Germinal center (tissue), 1 donor: ENCODE data around the gene TLDC2.
"Not testable (repeated sequence)": the region's sequence is repeated elsewhere in the genome, so short reads cannot be mapped to it uniquely, and the experiment has no call there.

Experiments
- DNase-seq: peaks from one replicate; pipeline ENCODE4 v3.0.0; 2012; ENCODE audit warnings: mixed read lengths, low spot score

The TLDC2 gene

DNA sequence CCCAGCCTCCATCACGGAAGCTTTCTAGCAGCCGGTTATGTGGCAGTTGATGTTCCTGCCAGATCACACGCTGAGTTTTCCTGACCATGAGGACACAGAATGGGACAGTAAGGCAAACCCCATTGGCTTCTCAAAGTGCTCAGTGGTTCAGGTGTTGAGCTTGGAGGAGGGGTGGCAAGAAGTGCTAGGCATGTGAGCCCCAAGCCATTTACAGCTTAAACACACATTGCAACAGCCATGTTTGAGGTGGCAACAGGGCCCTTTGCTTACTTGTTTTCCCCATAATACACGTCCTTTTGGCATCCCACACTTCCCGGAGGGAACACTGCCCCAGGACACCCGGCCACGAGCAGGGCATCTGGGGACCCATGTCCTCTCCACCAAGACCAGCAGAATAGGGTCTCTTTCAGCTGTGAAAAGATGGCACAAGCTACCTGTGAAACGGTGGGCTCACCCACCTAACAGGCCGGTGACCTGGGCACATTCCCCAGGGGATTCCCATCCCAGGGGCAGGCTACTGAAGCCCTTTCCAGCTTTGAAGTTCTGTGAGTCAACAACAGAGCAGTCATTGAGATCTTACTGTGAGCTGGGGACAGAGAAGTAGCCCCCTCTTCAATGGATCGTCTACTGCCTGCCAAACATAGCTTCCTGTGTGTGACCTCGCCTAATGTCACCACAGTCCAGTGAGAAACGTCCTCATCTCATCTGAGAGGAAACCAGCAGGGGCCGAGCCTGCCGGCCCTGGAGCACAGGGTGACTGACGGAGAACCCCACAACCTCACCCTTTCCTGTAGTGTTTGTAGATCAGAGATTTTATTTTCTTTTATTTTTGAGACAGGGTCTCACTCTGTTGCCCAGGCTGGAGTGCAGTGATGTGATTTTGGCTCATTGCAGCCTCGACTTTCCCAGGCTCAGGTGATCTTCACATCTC is 4.0 kb upstream of the TLDC2 start:
- no peak for DNase-seq

DNA sequence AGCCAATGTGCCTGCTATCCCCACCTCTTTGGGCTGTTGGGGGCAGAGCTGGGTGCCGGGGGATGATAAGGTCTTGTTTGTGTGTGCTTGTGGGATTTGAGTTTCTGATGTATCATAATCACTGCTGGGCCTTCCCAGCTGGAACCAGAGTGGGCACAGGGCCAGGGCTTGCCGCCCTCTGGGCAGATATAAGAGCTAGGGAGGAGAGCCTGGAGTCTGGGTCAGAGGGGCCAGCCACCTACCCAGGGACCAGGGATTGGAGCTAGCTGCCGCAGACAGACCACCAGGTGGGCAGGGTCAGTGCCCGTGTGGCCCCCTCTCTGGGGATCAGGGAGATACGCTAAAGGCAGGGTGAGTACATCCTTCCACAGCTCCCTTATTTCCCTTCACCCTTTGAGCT is 3.1 kb upstream of the TLDC2 start:
- no peak for DNase-seq

DNA sequence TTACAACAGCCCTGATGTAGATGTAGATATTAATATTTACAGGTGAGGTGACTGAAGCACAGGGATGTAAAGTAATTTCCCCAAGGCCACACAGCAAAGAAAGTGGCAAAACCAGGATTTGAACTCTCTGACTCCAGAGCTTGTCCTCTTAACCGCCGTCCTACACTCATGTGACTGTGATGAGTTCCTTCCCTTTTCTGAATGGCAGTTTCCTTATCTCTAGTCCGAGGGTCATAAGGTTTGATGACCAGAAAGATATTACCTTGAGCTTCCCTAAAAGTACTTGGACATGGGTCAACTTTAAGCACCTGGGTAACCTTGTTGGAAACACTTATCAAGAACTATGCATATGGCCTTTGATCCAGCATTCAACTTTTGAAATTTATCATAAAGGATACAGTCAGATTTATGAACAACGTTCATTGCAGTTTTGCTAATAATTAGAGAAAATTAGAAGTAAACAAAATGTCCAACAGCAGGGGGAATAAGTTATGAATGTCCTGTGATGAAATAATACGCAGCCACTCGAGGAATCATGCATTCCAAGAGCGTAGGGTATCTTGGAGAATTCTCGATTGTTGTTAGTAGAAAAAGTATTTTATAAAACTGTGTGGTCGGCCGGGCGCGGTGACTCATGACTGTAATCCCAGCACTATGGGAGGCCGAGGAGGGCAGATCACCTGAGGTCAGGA is 2.3 kb upstream of the TLDC2 start:
- DNase-seq = no peak

DNA sequence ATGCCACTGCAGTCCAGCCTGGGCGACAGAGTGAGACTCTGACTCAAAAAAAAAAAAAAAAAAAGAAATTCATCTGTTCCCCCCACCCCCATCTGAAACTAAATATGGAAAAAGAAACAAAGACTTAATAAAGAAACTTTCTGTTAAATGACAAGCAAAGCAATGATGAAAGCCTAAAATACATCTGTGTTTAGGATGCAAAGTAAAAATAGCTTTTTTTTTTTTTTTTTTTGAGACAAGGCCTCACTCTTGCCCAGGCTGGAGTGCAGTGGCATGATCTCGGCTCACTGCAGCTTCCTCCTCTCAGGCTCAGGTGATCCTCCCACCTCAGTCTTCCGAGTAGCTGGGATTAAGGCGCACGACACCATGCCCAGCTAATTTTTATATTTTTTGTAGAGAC is 845 bp upstream of the TLDC2 start:
- not testable (repeated sequence) for DNase-seq

DNA sequence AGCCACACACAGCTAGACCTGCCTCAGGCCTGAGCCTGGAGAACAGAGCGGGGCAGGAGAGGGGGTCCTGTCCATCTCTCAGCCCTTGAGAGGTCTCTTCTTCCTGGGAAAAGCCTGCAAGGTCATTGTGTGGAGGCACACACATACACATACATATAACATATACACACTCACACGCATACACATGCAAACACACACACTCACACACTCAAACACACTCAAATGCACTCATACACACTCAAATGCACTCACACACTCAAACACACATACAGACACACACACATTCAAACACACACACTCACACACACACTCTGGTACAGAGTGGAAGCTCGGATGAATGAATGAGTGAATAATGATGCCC is 515 bp downstream of the TLDC2 start:
- no peak for DNase-seq

DNA sequence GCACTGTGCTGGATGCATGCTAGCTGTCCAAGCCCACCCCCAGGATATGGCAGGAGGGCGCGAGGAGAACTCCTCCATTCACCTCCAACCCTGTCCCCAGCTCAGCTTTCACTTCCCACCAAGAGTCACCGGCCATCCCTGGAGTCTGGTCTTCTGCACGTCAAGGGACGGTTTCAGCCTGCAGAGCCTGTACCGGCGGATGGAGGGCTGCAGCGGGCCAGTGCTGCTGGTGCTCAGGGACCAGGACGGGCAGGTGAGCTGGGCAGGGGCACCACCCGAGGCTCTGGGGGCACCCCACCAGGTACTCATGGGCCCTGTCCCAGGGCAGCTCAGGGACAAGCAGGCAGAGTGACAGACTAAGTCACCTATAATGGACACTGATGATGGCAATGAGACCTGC is 3.0 kb downstream of the TLDC2 start:
- DNase-seq = no peak

DNA sequence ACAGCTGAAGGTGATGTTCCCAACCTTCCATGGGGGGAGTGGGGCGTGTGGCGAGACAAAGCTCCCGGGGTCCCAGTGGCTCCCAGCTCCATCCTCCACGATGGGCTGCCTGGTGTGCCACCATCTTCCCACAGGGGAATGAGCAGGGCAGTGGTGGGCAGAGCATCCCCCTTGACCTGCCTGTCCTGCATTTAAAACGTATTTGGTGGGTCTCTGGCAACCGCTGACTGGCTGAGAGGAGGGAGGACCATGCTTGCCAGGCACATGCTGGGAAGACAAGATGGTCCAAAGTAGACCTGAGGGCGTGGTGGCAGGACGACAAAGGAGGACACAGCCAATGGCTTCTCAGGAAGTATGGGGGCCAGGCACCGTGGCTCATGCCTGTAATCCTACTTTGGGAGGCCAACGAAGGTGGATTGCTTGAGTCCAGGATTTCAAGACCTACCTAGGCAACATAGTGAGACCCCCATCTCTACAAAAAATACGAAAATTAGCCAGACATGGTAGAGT is 4.9 kb downstream of the TLDC2 start:
- DNase-seq = no peak

DNA sequence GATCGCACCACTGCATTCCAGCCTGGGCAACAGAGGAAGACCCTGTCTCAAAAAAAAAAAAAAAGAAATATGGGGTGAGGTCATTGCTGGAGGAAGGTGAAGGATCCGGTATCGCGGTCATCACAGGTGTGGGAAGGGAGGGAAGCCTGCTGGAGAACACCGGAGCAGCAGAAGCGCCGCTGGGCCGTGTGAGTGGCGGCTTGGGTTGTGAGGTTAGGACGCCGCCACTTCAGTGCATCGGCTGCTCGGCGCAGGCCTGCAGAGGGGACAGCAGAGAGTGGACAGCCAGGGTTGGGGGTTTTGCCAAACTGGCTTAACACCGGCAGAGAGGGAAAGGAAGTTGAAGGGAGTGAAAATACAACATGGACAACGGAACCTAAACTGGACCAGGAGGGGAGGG is 5.4 kb downstream of the TLDC2 start:
- no peak for DNase-seq

DNA sequence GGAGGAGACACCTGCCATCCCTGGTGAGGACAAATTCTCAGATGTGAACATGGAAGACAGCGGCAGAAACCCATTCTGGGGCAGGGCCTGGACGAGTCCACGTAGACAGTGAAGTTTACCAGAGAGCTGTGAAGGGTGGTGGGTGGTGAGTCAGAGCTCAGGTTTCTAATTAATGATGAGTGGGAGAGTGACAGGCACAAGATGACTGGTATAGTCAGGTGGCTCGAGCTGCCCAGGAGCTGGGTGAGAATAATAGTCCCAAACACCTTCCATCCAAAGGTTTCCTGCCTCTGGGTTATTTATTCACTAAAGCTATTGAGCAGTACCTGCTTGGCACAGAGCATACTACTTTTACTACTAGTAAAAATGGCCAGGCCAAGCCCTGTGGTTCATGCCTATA is 6.0 kb downstream of the TLDC2 start:
- DNase-seq = no peak

DNA sequence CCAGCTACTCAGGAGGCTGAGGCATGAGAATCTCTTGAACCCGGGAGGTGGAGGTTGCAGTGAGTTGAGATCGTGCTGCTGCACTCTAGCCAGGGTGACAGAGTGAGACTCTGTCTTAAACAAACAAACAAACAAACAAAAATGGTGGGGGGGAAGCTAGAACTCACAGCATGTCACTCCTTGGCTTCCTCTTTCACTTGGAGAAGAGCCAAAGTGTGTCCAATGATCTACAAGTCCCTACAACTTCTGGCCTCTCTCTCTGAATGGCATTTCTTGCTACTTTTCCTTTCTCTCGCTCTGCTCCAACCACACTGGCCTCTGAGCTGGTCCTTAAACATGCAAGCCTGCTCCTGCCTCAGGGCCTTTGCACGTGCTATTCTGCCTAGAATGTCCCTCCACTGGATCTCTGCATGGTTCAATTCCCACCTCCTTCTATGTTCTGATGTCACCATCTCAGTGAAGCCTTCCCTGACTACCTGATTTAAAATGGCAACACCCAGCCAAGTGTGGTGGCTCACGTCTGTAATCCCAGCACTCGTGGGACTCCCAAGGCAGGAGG is 8.1 kb downstream of the TLDC2 start:
- DNase-seq = no peak

DNA sequence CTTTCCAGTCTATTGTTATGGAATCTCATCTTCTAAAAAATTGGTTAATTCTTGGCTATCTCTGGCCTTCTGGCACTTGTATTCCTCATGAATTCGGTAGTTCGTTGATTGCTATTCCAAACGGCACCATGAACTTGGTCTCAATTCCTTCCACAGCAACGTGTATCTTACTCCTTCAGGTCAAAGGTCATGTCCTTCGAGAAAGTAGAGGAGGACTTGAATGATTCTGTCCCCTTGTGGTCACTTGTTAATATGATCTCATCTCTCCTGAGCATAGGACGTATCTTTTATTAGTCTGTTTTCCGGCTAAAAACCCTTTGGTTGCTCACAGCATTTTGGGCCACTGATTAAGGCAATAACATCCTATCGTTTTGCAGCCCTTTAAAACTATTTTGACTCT is 9.4 kb downstream of the TLDC2 start:
- DNase-seq = no peak

DNA sequence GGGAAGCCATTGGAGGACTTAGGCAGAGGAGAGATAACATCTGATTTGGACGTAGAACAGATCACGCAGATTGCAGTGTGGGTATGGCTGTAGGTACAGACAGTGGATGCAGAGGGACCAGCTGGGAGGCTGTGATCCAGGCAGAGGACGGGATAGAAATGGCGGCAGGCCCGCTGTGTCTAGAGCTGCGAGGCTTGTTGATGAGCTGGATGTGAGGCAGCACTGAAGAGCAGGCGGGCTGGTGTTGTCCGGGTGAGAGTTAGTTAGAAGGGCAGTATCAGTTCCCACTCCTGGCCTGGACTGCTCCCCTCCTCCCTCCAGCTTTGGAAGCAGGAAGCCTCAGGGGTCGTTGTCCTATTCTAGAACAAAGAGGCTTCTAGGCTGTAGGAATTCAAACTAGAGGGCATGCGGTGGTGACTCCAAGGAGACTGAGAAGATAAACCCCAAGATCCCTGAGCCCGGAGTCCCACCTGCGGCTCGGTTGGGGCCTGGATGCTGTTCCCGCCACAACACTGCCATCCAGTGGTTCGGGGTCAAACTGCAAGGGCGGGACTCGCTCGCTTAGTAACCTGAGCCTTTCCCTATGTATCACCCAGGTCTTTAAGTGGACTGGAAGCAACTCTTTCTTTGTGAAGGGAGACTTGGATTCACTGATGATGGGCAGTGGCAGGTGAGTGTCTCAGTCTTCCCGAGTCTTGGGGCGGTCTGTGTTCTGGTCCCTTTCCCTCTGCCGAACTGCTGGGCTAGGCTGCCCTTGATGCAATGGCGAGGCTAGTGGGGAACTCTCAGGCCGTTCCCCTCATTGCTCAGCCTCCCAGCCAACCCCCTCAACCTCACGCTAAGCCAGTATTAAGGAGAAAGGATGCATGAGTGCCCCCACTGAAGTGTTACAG is 11.2 kb downstream of the TLDC2 start:
- DNase-seq = peak; percentile 88

DNA sequence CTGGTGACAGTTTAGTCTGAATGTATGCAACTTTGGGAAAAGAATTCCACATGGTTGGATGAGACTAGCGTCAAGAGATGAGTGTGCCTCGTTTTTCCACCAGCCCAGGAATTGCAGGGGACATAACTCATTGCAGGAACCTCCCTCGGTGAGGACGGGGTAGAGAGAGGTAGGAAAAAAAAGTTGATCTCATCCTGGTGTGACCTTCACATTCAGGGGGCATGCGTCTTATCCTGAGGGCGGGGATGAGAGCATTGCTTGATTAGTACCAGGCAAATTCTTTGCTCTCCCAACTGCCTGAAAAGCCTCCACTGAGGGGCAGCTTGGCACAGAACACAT is 11.8 kb downstream of the TLDC2 start:
- DNase-seq = no peak

DNA sequence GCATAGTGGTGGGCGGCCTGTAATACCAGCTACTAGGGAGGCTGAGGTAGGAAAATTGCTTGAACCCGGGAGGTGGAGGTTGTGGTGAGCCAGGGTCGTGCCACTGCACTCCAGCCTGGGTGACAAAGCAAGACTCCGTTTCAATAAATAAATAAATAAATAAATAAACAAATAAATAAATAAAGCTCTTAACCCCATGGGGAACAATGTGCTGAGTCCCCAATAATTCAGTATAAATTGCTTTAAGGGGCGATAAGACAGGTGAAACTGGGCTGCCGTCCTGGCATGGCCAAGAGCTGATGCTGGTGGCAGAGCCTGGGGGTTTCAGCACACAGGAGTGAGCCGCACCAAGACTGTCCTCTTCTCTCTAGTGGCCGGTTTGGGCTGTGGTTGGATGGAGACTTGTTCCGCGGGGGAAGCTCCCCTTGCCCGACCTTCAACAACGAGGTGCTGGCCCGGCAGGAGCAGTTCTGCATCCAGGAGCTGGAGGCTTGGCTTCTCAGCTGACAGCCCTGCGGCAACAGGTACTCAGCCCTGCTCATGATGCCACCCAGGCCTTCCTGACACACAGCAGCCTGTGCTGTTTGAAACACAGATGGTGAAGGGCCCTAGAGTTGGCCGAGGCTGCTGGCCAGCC is 13.1 kb downstream of the TLDC2 start:
- DNase-seq = no peak

DNA sequence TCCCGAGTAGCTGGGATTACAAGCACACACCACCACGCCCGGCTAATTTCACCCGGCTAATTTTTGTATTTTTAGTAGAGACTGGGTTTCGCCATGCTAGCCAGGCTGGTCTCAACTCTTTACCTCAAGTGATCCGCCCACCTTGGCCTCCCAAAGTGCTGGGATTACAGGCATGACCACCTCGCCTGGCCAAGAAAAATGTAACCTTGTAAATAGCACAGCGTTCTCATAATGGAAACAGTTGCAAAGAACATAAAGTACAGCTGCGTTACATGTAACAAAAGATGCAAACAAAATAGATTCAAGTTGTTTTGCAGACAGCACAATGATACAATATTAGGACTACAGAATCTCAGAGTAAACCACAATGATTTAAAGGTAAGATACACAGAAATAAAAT is 14.6 kb downstream of the TLDC2 start:
- no peak for DNase-seq

DNA sequence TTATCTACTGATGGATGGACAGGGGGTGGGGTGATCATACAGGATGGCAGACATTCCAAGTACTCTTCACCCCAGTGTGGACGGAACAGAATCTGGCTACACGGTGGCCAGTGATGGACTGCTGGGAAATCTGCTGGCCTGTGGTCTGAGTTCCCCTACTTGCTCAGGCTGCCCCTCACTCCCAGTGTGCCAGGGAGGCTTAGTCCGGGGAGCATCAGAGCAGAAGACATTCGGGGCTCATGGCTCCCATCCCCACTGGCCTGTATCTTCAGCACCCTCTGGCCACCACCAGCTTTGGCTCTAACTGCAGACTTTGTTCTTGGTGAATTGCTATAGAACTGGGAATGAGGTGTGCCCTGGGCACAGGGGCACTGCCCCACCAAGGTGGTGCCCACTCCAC is 15.3 kb downstream of the TLDC2 start:
- DNase-seq = no peak

DNA sequence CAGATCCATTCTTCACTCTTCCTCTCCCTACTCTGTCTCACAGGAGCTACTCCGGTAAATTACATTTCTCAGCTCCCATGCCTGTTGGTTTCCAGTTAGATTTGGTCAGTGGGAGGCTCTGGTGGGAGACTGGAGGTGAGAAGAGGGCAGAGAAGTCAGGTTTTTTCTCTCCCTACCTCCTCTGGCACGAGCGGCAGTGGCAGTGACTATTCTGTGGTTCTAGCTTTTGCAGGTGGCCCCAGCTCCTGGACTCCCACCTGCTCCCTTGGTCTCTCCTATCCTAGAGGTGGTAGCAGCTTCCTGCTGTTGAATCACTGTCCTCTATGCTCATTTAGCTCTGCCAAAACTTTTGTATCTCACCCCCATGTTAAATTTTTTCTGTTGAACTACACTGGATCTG is 17.9 kb downstream of the TLDC2 start:
- no peak for DNase-seq

DNA sequence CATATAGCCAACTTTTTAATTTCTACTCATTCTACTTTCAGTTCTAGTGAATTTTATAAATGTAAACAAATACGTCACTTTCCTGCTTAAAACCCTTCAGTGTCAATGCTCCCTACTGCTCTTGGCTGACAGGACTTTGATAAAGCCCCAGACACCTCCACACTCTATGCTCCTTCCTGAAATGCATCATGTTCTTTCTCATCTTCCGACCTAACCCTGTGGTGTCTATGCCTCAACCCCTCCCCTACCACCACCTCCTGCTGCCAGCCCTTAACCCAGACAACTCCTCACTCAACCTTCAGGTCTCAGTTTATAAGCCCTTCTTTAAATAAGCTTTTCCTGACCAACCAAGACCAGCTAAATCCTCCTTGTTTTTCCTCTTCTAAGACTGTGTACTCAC is 19.1 kb downstream of the TLDC2 start:
- no peak for DNase-seq

DNA sequence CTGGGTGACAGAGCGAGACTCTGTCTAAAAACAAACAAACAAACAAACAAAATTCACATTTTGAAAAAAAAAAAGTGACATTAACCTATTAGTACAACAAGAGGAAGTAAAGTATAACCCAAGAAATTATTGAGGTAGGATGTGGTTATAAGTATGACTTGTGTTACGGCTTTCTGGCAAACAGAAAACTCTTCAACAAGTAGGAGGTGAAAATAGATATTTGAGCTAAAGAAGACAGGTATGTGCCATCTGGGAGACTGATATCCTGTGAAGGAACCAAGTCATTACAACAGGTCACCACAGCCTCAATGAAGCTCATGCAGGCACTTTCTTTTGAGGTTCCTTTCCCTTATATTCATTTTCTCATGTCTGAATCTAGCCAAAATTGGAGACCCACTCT is 28.8 kb downstream of the TLDC2 start:
- DNase-seq = no peak

DNA sequence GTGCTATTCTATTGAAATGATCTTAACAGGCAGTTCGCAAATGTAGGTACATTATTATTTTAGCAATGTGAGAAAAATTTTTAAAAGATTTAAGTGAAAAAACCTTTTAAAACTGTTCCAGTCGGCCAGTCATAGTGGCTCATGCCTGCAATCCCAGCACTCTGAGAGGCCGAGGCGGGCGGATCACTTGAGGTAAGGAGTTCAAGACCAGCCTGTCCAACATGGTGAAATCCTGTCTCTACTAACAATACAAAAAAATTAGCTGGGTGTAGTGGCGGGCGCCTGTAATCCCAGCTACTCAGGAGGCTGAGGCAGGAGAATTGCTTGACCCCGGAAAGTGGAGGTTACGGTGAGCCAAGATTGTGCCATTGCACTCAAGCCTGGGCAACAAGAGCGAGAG is 29.6 kb downstream of the TLDC2 start:
- not testable (repeated sequence) for DNase-seq

DNA sequence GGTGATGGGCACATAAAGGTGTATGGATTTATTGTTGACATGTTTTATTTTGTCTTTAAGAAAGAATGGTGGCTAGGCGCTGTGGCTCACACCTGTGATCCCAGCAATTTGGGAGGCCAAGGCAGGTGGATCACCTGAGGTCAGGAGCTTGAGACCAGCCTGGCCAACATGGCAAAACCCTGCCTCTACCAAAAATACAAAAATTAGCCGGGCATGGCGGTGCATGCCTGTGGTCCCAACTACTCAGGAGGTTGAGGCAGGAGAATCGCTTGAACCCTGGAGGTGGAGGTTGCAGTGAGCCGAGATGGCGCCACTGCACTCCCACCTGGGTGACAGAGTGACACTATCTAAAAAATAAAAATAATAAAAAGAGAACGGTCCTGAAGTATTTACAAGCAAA is 30.1 kb downstream of the TLDC2 start:
- not testable (repeated sequence) for DNase-seq

DNA sequence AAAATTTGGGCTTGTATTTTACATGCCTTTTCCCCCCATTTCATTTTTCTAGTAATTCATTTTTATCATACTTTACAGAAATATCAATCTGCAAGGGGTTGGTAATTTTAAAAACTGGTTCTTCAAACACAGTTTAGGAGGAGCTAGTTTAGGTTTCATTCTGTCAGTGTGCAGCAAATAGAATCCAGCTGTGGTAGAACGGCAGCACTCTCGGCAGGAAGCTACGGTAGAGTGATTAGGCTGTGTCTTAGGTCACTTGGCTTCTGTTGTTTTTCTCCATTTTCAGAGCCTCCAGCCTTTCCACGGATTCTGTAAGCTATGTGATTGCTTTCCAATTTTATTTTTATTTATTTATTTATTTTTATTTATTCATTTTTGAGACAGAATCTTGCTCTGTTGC is 32.7 kb downstream of the TLDC2 start:
- DNase-seq = no peak
